GM18909 (cell line): ENCODE measurements around the gene SLC30A1.
"Not testable (repeated sequence)": the region's sequence is repeated elsewhere in the genome, so short reads cannot be mapped to it uniquely, and the experiment has no call there.

Experiments
- ATAC-seq: cut with Tn5 transposase; IDR thresholded peaks from one replicate; pipeline ENCODE4 v1.9.1; 2021; ENCODE audit warnings: mild to moderate bottlenecking; ENCODE audit not compliant: unreplicated experiment, poor library complexity

Gene SLC30A1

DNA sequence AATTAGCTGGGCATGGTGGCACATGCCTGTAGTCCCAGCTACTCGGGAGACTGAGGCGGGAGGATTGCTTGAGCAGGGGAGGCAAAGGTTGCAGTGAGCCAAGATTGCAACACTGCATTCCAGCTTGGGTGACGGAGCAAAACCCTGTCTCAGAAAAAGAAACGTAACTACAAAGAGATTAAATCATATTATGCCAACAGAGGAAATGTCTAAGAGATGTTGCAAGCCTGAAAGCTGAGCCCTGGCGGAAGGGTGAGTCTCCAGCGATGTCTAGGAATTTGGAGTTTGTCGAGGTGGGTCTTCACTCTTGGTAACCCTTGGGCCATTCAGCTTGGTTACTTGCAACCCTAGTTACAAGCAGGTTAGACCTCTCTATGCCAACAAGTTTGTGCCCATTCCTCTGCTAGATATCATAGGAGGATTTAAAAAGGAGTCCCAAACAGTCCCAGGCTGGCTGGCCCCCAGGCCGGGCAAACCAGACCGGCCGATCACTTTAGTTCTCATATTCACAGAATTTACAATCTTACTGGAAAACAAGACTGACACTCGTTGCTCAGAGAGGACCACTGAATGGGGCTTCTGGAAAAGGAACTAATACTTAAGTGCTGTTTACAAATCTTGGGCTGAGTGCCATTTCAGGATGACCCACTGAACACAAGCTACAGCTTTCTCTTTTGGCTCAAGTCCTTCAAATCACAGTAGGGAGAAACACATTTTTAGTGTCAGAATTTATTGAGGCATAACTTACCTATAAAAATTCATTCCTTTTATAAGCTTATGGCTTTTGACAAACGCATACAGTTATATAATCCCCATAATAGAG is 27.1 kb downstream of the SLC30A1 start:
- no peak for ATAC-seq

DNA sequence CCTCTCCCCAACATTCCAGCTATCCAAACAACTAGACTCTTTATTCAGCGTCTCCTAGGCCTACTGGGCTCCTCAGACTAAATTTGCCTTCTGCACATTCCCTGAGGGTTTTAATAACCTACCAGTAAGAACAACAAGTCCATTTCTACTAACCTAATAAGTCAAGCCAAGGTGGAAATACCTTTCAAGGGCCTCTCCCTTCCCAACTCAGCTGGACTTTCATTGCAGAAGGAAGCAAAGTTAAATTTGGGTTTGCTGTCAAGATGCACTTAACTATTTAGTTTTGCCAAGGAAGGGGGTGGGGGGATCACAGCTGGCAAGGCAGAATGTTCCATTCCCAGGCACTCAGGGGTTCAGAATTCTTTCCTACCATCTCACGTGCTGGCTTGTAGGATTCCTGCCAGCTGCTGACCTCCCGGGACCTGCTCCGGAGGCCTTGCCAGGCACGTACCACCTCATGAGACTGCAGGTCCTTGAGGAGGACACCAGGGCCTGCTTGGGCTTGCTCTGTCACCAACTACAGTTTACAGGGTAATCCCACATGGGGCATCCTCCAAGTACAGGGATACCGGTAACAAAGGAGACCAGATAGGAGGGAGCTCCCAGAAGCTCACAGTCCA is 29.8 kb downstream of the SLC30A1 start:
- ATAC-seq = no peak

DNA sequence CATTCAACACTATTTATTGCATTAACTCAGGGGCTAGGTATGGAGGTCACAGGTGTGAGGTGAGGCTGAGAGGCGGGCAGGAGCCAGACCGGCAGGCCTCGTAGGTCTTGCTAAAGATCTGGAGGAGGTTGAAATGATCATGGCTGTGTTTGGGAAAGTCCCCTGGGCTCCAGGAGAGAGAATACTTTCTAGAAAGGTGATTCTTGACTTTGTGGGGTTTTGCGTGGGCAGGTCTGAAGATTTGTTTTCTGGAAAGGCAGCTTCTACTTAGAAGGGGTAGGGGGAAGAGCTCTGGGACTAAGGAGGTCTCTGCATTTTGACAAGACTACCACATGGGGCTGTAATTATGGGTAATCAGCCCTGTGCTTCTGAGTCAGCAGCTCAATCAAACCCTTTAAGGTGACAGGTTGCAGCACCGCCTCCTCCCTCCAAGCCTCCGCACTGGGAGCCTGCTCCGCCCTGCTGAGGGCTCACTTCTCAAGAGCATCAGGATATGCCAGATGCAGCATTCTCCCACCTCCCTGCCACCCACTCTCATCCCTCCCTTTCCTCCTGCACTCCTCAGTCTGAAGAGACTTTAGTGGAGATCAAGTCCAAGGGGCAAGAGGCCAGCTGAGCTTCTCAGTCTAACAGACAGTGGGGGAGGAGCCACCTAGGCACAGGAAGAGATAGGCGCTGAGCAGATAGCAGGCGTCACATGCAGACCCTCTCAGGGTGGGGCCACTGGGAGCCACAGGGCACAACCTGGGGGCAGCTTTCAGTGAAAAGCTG is 30.5 kb downstream of the SLC30A1 start:
- no peak for ATAC-seq

DNA sequence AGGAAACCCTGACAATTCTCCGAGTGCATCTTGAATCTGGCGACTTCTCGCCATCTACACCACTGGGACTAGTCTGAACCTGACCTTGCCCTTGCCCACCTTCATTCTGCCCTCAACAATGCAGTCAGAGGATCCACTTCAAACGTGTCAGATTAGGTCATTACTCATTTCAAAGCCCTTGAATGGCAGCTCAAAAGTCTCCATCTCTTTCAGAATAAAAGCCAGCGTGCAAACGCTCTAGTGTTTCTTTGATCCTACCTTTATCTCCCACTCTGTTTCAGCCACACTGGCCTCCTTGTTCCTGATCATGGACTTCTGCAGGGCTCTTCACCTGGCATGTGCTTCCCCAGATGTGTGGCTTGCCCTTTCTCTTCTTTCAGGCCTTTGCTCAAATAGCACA is 31.3 kb downstream of the SLC30A1 start:
- ATAC-seq = no peak

DNA sequence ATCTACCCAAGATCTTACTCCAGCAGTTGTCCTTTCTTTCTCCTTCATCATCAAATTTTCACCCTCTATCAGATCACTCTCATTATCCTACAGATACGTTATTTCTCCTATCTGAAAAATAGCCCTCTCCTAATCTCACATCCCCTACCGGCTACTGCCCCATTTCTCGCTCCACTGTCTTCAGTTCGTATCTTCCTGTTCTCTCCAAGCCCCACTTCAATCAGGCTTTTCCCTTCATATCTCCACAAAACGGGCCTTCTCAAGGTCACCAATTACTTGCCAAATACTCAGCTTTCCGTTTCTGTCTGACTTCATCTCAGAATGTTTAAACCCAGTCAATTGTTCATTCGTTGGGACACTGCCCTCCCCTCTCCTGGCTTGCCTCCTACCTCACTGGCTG is 32.4 kb downstream of the SLC30A1 start:
- ATAC-seq = no peak

DNA sequence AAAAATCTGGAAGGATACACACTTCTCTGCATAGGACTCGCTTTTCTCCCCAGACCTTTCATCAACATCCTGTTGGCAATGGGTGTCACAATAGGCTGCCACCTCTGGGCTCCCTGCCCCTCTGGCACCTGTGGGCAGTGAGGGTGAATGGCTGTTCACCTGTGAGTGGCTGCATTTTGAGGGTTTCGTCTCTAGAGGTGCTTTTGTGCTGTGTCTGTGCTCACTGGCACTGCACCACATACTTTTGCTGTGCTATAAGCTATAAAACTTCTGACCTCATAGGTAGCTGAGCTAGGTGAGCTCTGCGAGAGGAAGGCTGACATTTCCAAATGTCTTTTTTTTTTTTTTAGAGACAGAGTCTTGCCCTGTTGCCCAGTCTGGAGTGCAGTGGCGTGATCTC is 35.9 kb downstream of the SLC30A1 start:
- ATAC-seq = no peak

DNA sequence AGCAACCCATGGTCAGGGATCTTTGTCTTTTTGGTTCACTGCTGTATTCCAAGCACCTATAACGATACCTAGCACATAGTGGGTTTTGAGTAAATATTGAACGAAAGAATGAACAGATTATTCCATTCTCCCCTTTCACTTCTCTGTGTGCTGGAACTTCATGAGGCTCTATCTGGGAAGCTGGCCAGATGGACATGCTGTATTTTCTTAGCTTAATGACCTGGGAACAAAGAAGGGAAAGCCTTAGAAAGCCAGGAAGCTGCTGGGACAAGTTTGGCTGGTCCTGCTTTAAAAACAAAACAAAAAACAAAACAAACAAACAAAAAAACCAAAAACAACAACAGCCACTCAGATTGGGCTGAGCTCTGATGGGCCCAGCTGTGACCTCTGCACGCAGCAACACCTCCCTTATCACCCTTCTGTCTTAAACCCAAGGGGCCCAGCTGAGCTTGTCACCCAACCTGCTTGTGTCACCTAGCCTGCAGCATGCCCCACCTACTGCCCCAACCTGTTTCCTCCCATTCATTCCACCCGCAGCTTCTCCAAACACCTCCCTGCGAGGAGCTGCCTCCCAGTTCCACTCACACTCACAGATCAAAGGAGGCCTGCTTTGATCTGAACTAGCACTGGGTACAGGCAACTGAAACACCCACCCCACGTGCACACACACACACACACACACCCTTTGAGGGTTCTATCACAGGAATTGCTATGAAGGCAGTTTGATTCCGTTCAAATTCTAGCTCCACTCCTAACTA is 37.1 kb downstream of the SLC30A1 start:
- ATAC-seq = no peak

DNA sequence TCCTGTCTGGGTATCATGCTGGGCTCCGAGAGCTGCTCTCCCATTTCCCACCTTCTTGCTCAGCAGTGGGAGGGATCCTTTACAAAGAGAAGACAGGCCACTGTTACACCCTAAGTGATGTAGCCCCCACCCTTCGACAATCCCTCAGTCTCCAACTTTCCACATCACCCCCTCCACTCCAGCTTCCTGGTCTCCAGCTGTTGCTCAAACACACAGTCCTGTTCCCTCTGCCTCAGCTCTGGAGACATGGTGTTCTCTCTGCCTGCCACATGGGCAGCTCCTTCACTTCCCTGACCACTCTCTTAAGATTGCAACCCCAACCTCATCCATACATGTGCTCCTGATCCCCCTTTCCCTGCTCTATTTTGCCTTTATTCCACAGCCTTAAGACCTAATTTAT is 37.7 kb downstream of the SLC30A1 start:
- no peak for ATAC-seq

DNA sequence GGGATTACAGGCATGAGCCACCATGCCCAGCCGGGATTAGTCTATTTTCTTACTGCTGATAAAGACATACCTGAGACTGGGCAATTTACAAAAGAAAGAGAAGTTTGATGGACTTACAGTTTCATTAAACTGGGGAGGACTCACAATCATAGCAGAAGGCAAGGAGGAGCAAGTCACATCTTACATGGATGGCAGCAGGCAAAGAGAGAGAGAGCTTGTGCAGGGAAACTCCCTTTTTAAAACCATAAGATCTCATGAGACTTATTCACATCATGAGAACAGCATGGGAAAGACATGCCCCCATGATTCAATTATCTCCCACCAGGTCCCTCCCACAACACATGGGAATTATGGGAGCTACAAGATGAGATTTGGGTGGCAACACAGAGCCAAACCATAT is 38.1 kb downstream of the SLC30A1 start:
- ATAC-seq = not testable (repeated sequence)

DNA sequence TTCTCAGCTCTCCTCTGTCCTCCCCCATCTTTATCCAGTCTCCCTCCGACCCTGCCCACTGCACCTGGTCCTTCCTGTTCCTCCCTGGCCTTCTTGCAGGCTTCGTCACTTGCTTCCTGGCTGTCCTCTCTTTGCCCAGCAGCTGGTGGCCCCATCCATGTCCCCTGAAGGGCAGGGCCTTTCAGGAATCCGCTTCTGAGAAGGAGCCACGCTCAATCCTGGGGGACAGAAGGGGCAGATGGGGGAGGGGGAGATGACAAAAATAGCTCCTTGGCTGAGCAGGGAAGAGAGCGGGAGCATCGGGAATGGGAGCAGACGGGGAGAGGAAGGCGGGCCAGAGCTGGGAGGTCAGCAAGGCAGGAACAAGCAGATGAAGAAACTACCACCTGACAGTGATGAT is 40.7 kb downstream of the SLC30A1 start:
- no peak for ATAC-seq

DNA sequence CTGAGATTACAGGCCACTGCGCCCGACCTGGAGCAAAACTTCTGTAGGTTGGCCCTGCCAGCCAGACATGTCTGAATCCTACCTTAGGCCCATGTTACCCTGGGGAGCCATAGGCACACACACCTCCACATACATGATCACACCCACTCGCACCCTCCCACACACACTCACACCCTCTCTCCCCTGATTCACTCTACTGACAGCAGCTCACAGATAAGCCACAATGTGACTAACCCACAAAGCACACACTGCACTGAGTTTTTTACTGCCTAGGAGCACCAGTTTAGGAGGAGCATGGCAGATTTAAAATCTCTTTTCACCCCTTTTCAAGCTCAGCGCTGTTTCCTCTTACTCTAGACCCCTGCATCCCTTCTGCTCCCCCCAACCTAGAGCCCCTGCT is 41.7 kb downstream of the SLC30A1 start:
- ATAC-seq = no peak

DNA sequence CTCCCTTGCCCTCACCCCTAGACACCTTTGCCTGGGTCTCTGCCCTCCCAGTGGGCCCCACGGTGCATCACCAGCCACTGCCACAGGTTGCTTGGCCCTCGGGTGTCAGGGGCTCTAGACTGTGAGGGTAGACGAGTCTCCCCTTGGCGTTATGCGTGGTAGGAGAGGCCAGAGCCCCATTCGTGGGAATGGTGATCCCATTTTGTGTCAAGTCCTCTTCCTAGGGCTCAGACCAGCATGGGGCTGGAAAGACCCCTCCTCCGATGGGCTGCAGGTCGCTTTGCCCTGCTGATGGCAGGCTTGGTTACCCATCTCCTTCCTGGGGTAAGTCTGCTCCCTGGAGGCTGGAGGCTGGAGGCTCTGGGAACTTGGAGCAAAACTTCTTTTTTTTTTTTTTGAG is 42.4 kb downstream of the SLC30A1 start:
- ATAC-seq = no peak

DNA sequence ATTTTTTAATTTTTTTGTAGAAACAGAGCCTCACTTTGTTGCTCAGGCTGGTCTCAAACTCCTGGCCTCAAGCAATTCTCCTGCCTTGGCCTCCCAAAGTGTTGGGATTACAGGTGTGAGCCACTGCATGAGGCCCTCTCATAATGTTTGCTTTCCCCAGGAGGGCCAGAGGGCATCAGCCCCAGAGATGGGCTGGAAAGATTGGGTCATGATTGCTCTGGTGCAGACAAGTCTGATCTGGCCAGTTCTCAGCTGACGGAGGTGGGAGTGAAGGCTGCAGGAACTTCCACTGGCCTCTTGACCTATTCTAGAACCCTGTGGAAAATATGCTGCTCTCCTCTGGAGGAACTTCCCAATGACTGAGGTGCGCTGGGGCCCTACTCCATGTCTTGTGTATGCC is 43.6 kb downstream of the SLC30A1 start:
- no peak for ATAC-seq

DNA sequence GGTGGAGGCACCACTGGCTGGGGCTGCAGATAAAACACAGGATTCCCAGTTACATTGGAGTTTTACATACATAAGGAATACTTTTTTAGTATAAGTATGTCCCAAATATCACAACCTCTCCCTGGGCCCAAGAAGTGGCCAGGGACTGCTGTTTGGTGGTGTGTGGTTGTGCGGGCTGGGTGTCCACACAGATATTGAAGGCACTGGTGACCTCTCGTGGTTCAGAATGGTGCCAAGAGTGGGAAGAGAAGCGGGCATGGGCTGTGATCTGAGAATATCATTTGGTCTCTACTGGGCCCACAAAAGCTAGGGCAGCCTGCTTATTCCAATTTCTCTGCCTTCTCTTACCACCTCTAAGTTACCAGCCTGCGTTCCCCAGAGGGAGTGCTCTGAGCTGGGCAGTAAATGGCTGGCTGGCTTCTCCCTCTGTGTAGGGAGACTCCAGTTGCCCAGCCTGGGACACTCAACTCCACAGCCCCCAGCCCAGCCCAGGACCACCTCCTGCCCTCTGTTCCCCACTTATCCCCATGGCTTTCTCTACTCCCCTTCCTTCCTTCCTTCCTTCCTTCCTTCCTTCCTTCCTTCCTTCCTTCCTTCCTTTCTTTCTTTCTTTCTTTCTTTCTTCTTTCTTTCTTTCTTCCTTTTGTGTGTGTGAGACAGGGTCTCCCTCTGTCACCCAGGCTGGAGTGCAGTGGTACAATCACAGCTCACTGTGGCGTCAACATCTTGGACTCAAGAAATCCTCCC is 44.2 kb downstream of the SLC30A1 start:
- no peak for ATAC-seq

DNA sequence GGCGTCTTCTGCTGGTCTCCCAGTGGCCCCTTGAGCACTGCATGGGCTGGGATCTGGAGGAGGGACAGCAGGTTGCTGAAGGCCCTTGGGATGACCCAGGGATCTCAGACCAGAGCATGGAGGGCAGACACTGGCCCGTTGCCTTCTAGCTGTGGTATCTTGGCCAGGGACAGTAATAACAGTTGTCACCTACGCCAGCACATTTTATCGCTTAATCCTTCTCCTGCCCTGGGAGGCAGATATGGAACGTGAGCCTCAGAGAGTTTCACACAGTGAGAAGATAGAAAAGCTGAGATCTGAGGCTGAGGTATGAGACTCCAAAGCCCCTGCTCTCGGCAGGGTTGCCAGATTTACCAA is 46.9 kb downstream of the SLC30A1 start:
- ATAC-seq = no peak

DNA sequence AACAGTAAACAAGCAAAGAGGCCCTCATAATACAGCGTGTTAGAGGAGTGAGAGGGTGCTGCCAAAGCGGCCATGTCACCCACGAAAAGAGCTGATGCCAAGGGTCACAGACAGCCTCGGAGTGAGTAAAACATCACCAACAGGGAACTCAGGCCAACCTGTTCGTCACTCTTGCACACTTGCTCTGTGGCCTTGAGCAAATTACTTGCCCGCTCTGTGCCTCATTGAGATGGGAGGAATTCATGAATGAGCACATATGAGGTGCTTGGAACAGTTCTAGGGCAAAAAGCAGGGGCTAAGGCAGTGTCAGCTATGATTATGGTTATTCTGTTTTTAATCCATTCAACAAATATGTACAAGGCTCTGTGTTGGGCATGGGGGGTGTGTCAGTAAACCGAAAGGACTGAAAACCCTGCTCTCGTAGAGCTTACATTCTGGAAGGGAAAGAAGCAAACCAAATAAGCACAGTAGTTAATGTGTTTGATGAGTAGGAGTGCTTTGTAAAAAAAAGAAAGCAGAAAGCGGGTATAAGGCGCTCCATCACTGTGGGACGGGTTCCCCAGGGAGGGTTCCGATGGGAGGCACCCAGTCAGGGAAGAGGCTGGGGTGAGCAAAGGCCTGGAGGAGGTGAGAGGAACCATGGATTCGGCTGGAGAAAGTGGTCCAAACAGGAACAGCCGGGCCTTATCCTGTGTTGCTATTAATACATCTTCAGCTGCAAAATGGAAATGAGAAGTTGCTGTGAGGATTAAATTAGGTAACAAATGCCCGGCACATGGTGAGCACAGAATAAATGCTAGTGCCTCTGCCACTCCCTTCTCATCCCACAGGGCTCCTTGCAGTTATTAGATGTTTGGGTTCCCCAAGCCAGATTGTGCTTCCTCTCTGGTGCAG is 47.5 kb downstream of the SLC30A1 start:
- no peak for ATAC-seq

DNA sequence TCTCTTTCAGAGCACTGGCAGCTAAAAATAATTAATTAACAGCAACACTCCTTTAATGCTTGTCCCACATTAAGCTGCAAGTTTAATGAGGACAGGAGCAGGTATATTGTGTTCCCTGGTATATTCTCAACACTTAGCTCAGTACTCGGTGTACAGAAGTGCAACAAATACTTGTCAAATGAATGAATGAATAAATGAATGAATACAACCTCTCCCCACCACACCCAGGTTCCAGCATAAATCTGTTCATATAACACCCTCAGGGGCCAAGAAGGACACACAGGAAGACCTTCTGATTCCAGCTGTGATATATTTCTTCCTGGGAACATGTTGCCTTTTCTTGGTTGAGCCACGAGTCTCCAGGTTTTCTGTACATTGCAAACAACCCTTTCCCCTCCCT is 48.9 kb downstream of the SLC30A1 start:
- ATAC-seq = no peak

DNA sequence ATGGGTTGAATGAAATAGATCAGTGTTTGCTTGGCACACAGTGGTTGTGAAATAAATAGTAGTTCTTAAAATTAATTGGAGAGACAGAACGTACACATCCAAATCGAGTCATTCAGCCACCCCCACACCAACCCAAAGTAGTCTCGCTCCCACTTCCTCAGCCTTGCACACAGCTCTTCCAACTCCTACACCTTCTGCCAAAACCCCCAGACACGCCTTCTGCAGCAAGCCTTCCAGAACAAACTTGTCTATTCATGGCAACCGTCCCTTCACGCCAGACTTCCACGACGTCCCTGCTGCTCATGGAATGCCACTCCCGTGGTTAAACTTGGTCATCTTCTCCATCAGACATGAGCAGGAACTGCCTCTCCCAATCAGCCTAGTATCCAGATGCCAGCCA is 49.5 kb downstream of the SLC30A1 start:
- no peak for ATAC-seq

DNA sequence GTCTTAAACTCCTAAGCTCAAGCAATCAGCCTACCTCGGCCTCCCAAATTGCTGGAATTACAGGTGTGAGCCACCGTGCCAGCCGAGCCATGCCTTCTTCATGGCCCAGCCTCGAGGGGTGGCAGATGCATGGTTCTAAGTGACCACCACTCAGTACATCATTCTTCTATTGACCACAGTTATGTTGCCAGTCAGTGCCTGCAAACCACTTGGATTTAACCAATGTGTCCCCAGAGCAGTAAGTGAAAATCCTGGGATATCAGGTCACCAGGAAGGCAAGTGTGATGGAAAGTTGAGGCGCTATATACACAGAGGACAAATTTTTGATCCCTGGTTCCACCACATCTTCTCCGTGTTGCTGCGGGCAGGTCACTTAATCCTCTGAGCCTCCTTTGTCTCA is 50.0 kb downstream of the SLC30A1 start:
- no peak for ATAC-seq
